Esophagus squamous epithelium (tissue), 5 donors: Measurements from ENCODE around the gene ZNF277. TPM values are rescaled to one million over a fixed set of nuclear protein-coding genes. Genes with fewer than 3 reads are reported as not detected.

Experiments used
- DNase-seq: peaks from one replicate; lab custom pipeline; 2025; lab: John Stamatoyannopoulos, UW
- H3K27ac ChIP-seq, 4 donors: fragments of 200-600 bp; sonication (generic); one replicate each; pipeline ENCODE4 v1.5.1; 2016 to 2019; ENCODE audit warnings: mild to moderate bottlenecking in 1 of 4
- H3K27me3 ChIP-seq, 4 donors: fragments of 200-600 bp; sonication (generic); 1 replicate in 3 of 4; 2 replicates in 1 of 4; pipeline versions ENCODE4 v1.5.1 to v1.6.0; 2017 to 2021; ENCODE audit warnings: antibody characterized with exemption in 1 of 4
- H3K36me3 ChIP-seq, 3 donors: fragments of 200-600 bp; sonication (generic); one replicate each; pipeline ENCODE4 v1.5.1; 2016 to 2019
- H3K4me1 ChIP-seq, 3 donors: fragments of 200-600 bp; sonication (generic); one replicate each; pipeline ENCODE4 v1.5.1; 2017 to 2019
- H3K4me3 ChIP-seq, 4 donors: fragments of 200-600 bp; sonication (generic); 1 replicate in 3 of 4; 2 replicates in 1 of 4; pipeline ENCODE4 v1.5.1; 2016 to 2019; ENCODE audit warnings: mild to moderate bottlenecking in 2 of 4, moderate library complexity in 1 of 4
- H3K9me3 ChIP-seq, 3 donors: fragments of 200-600 bp; sonication (generic); one replicate each; pipeline ENCODE4 v1.5.1; 2016 to 2019
- POLR2A ChIP-seq, 4 donors: fragments of 450-650 bp; IDR thresholded peaks; one replicate each; pipeline ENCODE4 v1.6.1; 2017; ENCODE audit warnings: antibody characterized with exemption in 4 of 4, mild to moderate bottlenecking in 4 of 4, moderate library complexity in 3 of 4
- WGBS, 2 donors: methylation state at CpG; one replicate each; pipeline ENCODE4 v1.1.5; 2018; 5-methylcytosine and 5-hydroxymethylcytosine counted together
- intact Hi-C: fragments of 100-400 bp; cut with DNase I; formaldehyde crosslinking; loops from one replicate; pipeline ENCODE4 v1.15.0; 2022
- total RNA-seq, 4 donors: library from RNA; depleted of rRNA; stranded (reverse); fragments of >200 nt; gene quantifications; one replicate each; pipeline ENCODE4 v1.1.0, GENCODE V29; 2016
- TF ChIP-seq, protein P1 (sequence below), 6 experiments: fragments of 450-650 bp in 4 of 6; fragments of 200-600 bp in 2 of 6; sonication (generic) in 2 of 6; IDR thresholded peaks; one replicate each; pipeline ENCODE4 v1.5.1; 2016 to 2019; ENCODE audit warnings: antibody characterized with exemption in 6 of 6, mild to moderate bottlenecking in 4 of 6, moderate library complexity in 4 of 6
- donor health status: DM: yes; HTN: yes; CAD: no.

Gene ZNF277
- total RNA-seq, 4 donors from 2014 or later: 7.3 to 32.0 (median 19.6) TPM

DNA sequence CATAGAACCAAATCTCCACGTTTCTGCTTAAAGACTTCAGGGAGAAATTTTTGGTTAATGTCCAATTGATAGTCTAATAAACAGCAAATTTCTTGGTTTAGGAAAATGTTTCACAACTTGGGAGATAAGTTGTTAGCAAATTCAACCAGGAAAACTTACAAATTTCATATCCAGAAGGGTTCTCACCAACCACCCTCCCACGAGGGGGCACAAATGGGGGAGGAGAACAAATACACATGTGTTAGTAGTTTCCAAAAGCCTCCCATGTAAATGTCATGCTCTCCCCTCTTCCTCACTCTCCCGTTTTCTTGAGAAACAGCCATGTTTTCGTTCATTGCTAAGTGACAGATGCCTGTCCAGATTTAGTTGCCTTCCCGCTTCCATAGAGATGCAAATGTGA, 10.8 kb upstream of the ZNF277 start:
- no peak overlapping the region for H3K27ac ChIP-seq
- no peak for DNase-seq
- 58 to 67% methylated on average over 5 of the region's 5 CpGs for WGBS, 2 donors
- no peaks in the 10 kb centered on the region for H3K36me3 ChIP-seq
- no peaks in the 10 kb centered on the region for H3K27me3 ChIP-seq
- H3K4me1 ChIP-seq: peaks cover 0 to 17% (median 3%) of the 10 kb centered on the region in 3 donors
- no peak for TF ChIP-seq POLR2A (IDR thresholded peaks at IDR 0.05)
- TF ChIP-seq, protein P1, sequence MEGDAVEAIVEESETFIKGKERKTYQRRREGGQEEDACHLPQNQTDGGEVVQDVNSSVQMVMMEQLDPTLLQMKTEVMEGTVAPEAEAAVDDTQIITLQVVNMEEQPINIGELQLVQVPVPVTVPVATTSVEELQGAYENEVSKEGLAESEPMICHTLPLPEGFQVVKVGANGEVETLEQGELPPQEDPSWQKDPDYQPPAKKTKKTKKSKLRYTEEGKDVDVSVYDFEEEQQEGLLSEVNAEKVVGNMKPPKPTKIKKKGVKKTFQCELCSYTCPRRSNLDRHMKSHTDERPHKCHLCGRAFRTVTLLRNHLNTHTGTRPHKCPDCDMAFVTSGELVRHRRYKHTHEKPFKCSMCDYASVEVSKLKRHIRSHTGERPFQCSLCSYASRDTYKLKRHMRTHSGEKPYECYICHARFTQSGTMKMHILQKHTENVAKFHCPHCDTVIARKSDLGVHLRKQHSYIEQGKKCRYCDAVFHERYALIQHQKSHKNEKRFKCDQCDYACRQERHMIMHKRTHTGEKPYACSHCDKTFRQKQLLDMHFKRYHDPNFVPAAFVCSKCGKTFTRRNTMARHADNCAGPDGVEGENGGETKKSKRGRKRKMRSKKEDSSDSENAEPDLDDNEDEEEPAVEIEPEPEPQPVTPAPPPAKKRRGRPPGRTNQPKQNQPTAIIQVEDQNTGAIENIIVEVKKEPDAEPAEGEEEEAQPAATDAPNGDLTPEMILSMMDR (IDR thresholded peaks at IDR 0.05): no peak
- peaks cover 0 to 7% (median 0%) of the 10 kb centered on the region in 3 donors for H3K9me3 ChIP-seq
- intact Hi-C loops: loop anchor here (10.0 kb wide), 1 partner anchor 431 kb away; no protein-coding TSS in a partner anchor
- no peak overlapping the region for H3K4me3 ChIP-seq

DNA sequence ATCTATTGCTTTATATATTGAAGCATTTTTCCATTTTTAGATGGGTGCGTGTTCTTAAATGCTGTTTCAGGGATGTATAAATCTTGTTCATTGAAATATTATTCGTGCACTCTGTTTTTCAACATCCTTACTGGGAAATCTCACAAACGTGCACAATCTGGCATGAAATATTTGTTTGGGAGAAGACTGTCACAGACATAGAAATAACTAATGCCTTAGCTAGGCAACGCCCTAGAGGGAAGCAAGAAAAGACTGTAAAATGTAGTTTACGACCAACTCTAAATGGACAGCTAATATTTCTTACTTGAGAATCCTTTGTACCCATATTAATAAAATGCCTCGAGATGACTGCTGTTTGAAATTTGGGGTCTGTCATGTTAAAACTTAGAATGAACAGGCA, 9.2 kb upstream of the ZNF277 start:
- Histone ChIP-seq H3K27me3 (no peaks in the 10 kb centered on the region), H3K4me1 (peaks cover 0 to 23% (median 6%) of the 10 kb centered on the region in 3 donors), H3K36me3 (no peaks in the 10 kb centered on the region), H3K27ac (no peak overlapping the region), H3K9me3 (peaks cover 0 to 7% (median 0%) of the 10 kb centered on the region in 3 donors), H3K4me3 (no peak overlapping the region)
- intact Hi-C loops: loop anchor here (10.0 kb wide), 1 partner anchor 433 kb away; no protein-coding TSS in a partner anchor
- 80 to 86% methylated on average over 6 of the region's 6 CpGs for WGBS, 2 donors
- no peak for DNase-seq
- TF ChIP-seq, protein P1 (IDR thresholded peaks at IDR 0.05): no peak
- TF ChIP-seq POLR2A (IDR thresholded peaks at IDR 0.05): no peak

DNA sequence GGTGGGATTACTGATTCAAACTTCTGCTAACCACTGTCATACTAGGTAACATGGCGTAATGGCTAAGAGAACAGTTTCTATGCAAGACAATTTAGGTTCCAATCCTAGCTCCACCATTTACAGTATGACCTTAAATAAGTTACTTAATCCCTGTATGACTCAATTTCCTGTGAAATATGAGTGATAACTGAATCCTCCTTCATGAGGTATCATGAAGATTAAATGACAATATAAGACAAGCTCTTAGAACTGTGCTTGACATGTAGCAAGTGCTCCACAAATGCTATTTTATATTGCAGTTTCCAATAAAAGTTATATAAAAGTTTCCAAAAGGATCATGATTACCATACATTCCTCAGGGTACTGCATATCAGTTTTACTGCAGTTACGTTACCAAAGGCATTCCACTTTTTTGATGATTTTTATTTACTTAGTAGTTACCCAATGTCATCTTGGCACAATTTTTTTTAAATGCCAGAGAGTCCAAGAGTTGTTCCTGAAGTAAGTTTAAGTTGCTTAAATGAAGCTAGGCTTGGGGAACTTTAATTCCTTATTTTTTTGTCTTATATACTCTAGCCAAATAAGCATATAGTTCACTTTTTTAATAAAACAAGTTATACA, 7.3 kb upstream of the ZNF277 start:
- Histone ChIP-seq H3K27me3 (no peaks in the 10 kb centered on the region), H3K36me3 (no peaks in the 10 kb centered on the region), H3K4me1 (peaks cover 4 to 38% (median 10%) of the 10 kb centered on the region in 3 donors), H3K9me3 (no peaks in the 10 kb centered on the region), H3K27ac (no peak overlapping the region), H3K4me3 (no peak overlapping the region)
- TF ChIP-seq, protein P1 (IDR thresholded peaks at IDR 0.05): no peak
- TF ChIP-seq POLR2A (IDR thresholded peaks at IDR 0.05): no peak
- DNase-seq: no peak
- intact Hi-C loops: loop anchor here (10.0 kb wide), 1 partner anchor 434 kb away; no protein-coding TSS in a partner anchor
- WGBS, 2 donors: 64 to 77% methylated on average over 2 of the region's 2 CpGs

DNA sequence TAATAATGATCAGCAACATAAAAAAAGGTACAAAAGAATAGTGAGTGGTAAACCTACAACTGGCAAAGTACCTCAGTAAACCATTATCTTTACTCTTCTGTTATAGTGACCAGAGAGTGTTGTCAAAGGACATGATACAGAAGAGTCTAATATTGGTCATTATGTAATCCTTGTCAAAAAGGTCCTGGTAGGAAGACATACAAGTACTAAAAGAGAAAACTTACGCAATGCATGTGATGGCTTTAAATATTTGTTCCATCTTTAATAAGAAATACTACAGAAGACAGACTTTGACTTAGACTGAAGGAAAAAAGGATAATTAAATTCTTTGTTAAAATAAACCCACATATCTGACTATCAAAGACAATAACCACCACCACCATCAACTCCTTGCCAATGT, 6.8 kb upstream of the ZNF277 start:
- TF ChIP-seq POLR2A (IDR thresholded peaks at IDR 0.05): no peak
- TF ChIP-seq, protein P1 (IDR thresholded peaks at IDR 0.05): no peak

DNA sequence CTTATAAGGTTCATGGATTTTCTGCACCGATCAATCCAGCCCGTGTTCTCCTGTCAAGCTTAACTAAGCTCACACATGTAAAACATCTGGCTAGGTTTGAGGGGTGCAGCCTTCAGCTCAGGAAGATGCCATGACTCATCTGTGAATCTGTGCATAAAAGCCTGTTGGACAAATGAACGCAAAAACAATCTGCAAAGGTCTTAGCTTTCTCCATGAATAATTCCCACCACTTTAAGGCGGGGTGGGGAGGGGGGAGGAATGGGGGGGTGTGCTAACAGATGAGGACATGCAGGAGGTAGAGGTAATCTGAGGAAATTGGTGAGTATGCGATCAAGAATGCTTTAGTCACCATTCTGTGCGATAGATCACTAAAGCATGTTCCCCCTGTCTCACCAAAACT, 5.1 kb upstream of the ZNF277 start:
- DNase-seq: no peak

More for the DNA sequence above, 6.8 kb upstream of the ZNF277 start:
- Histone ChIP-seq H3K9me3 (no peaks in the 10 kb centered on the region), H3K4me1 (peaks cover 6 to 43% (median 12%) of the 10 kb centered on the region in 3 donors), H3K27me3 (no peaks in the 10 kb centered on the region), H3K4me3 (no peak overlapping the region), H3K27ac (no peak overlapping the region), H3K36me3 (no peaks in the 10 kb centered on the region)
- WGBS, 2 donors: 91 to 93% methylated on average over 1 of the region's 1 CpG
- DNase-seq: no peak
- intact Hi-C loops: loop anchor here (10.0 kb wide), 2 partner anchors 255 to 435 kb away; partner anchors contain the start of gene IFRD1

More for the DNA sequence above, 5.1 kb upstream of the ZNF277 start:
- Histone ChIP-seq H3K4me3 (no peak overlapping the region), H3K27me3 (no peaks in the 10 kb centered on the region), H3K4me1 (peaks cover 6 to 51% (median 13%) of the 10 kb centered on the region in 3 donors), H3K9me3 (no peaks in the 10 kb centered on the region), H3K27ac (no peak overlapping the region), H3K36me3 (no peaks in the 10 kb centered on the region)
- WGBS, 2 donors: 32 to 45% methylated on average over 6 of the region's 6 CpGs
- intact Hi-C loops: loop anchor here (10.0 kb wide), 1 partner anchor 253 kb away; the partner anchor contains the start of gene IFRD1
- TF ChIP-seq, protein P1 (IDR thresholded peaks at IDR 0.05): no peak
- TF ChIP-seq POLR2A (IDR thresholded peaks at IDR 0.05): no peak
